ENCODE measurements around the gene TMEM117. TPM values are rescaled to one million over a fixed set of nuclear protein-coding genes. Genes with fewer than 3 reads are reported as not detected.

TMEM117 gene
- total RNA-seq, 1 donor from 2014 or later, result not detected

DNA sequence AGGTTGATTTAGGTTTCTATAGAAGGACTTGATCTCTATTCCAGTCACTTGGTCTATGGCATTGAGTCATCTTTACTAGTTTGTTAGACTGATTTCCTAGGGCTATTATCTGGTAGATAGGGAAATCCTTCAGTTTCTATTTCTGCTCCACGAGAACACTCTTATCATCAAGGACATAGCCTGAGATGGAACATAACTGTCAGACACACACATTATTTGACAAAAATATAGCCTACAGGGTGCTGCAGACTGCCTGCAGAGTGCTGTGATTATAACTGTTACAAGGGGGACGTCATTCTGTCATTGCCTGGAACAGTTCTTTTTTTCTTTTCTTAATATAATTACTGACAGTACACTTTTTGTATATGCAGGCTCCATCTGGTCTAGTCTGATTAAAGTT lies 82.0 kb downstream of the TMEM117 start:
- H3K27me3 Mint-ChIP-seq (ENCODE audit: unreplicated experiment), result no peaks in the 10 kb centered on the region
- H3K4me1 Mint-ChIP-seq (ENCODE audit: low read depth, unreplicated experiment), result no peaks in the 10 kb centered on the region
- no peak overlapping the region for H3K27ac Mint-ChIP-seq (ENCODE audit: unreplicated experiment)
- H3K4me3 Mint-ChIP-seq (ENCODE audit: unreplicated experiment), result no peak overlapping the region
- H3K36me3 Mint-ChIP-seq (ENCODE audit: unreplicated experiment), result no peaks in the 10 kb centered on the region
- no peak for DNase-seq
- TF ChIP-seq CTCF (IDR thresholded peaks at IDR 0.05; ENCODE audit: partially characterized antibody, unreplicated experiment), result no peak
- no peaks in the 10 kb centered on the region for H3K9me3 Mint-ChIP-seq (ENCODE audit: unreplicated experiment)

DNA sequence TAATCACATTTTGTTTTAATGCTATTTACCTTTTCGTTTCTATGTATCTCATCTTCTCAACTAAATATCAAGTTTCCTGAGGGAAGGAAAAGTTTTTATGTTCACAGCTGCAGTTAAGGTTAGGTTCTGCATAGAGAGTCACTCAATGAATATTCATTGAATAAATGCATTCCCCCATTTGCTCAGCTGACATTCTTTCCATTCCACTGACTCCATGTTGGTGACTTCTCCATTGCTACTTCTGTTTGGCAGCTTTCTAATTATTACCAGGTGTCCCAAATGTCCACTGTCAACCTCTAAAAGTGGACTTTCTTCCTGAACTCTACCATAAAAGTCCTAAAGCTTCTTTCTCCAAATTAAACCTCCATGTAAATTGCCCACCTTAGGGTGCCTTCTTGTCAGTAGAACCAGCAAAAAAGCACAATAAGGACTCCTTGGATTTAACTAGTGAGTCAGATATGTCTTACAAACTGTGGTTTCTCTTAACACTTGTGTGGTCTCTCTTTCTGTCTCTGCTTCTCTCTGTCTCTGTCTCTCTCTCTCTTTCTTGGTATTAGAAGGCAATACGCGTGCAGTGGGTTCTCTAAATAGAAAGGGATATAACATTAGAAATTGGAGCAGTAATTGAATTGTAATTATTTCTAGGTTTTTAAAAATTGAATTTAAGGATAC lies 85.9 kb downstream of the TMEM117 start:
- no peak for DNase-seq
- no peak for TF ChIP-seq CTCF (IDR thresholded peaks at IDR 0.05; ENCODE audit: partially characterized antibody, unreplicated experiment)
- H3K9me3 Mint-ChIP-seq (ENCODE audit: unreplicated experiment), result no peaks in the 10 kb centered on the region
- no peak overlapping the region for H3K4me3 Mint-ChIP-seq (ENCODE audit: unreplicated experiment)
- no peak overlapping the region for H3K27ac Mint-ChIP-seq (ENCODE audit: unreplicated experiment)
- H3K36me3 Mint-ChIP-seq (ENCODE audit: unreplicated experiment), result no peaks in the 10 kb centered on the region
- no peaks in the 10 kb centered on the region for H3K4me1 Mint-ChIP-seq (ENCODE audit: low read depth, unreplicated experiment)
- no peaks in the 10 kb centered on the region for H3K27me3 Mint-ChIP-seq (ENCODE audit: unreplicated experiment)

DNA sequence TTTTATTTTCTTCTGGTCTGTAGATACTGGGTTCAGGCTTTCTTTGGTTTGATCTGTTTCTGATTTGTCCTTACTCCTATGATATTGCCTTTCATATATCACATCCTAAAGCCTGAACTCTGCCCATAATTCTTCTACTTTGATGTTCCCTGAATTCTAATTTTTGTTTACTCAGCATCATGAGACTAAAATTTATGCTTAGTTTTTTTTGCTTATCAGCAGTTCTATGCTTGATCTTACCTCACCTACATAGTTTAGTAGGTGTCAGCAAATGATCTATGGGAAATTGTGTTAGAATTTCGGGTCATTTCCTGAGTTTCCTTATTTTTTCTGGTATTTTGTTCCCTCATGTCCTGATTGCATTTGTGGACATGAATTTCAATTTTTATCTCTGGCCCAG lies 94.2 kb downstream of the TMEM117 start:
- Mint-ChIP-seq H3K27ac (ENCODE audit: unreplicated experiment) (no peak overlapping the region), H3K9me3 (ENCODE audit: unreplicated experiment) (no peaks in the 10 kb centered on the region)
- TF ChIP-seq CTCF (IDR thresholded peaks at IDR 0.05; ENCODE audit: partially characterized antibody, unreplicated experiment), result no peak

DNA sequence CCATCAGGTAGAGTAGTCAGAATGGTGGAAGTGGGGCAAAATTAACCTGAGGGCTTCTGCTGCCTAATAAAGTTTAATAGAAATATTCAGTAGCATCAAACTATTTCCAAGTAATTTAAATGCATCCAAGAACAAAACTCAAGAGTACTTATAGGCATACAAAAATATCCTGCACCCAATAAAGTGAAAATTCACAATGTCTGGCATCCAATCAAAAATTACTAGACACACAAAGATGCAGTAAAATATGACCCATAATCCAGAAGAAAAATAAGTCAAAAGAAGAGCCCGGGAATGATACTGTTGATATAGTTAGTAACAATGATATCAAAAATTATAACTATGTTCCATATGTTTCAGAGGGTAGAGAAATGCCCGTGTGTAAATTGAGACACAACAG lies 95.3 kb downstream of the TMEM117 start:
- TF ChIP-seq CTCF (IDR thresholded peaks at IDR 0.05; ENCODE audit: partially characterized antibody, unreplicated experiment), result no peak
- no peaks in the 10 kb centered on the region for H3K27me3 Mint-ChIP-seq (ENCODE audit: unreplicated experiment)
- H3K27ac Mint-ChIP-seq (ENCODE audit: unreplicated experiment), result no peak overlapping the region
- H3K4me1 Mint-ChIP-seq (ENCODE audit: low read depth, unreplicated experiment), result peaks cover 2% of the 10 kb centered on the region
- DNase-seq, result no peak
- no peak overlapping the region for H3K4me3 Mint-ChIP-seq (ENCODE audit: unreplicated experiment)
- H3K9me3 Mint-ChIP-seq (ENCODE audit: unreplicated experiment), result no peaks in the 10 kb centered on the region
- H3K36me3 Mint-ChIP-seq (ENCODE audit: unreplicated experiment), result no peaks in the 10 kb centered on the region

More for the DNA sequence above, 94.2 kb downstream of the TMEM117 start:
- Mint-ChIP-seq H3K4me1 (ENCODE audit: low read depth, unreplicated experiment) (peaks cover 2% of the 10 kb centered on the region), H3K4me3 (ENCODE audit: unreplicated experiment) (no peak overlapping the region), H3K27me3 (ENCODE audit: unreplicated experiment) (no peaks in the 10 kb centered on the region), H3K36me3 (ENCODE audit: unreplicated experiment) (no peaks in the 10 kb centered on the region)
- no peak for DNase-seq

DNA sequence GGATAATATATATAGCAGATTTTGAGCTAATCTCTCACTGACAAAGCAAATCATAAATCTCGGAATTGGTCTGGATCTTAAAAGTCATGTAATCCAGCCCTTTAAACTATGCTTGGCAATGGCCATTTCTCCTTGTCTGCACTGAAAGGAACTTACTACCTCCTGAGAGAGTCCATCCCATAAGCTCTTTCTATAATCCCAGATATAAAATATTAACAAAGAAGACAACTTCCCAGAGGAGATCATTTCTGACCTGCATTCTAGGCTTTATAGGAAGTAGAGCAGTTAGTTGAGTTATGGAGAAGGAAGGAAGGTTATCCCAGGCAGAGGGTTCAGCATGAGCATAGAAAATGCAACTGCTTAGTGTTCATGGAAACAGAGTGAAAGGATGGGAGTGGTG lies 99.7 kb downstream of the TMEM117 start:
- no peak for DNase-seq
- TF ChIP-seq CTCF (IDR thresholded peaks at IDR 0.05; ENCODE audit: partially characterized antibody, unreplicated experiment), result no peak
- Mint-ChIP-seq H3K9me3 (ENCODE audit: unreplicated experiment) (no peaks in the 10 kb centered on the region), H3K27ac (ENCODE audit: unreplicated experiment) (no peak overlapping the region), H3K4me3 (ENCODE audit: unreplicated experiment) (no peak overlapping the region), H3K27me3 (ENCODE audit: unreplicated experiment) (no peaks in the 10 kb centered on the region), H3K4me1 (ENCODE audit: low read depth, unreplicated experiment) (no peaks in the 10 kb centered on the region), H3K36me3 (ENCODE audit: unreplicated experiment) (no peaks in the 10 kb centered on the region)

All from glutamatergic neuron (in vitro differentiated cells).